Activated T-helper 9 cell treated with anti-CD3 and anti-CD28 coated beads, Interleukin-2, amount 50 U/mL, for 16 hours (primary cell): ENCODE data around the gene TBX5.

Experiments
- DNase-seq: peaks from one replicate; pipeline ENCODE4 v3.0.0-alpha.2; 2020; ENCODE audit warnings: low read depth

The TBX5 gene

DNA sequence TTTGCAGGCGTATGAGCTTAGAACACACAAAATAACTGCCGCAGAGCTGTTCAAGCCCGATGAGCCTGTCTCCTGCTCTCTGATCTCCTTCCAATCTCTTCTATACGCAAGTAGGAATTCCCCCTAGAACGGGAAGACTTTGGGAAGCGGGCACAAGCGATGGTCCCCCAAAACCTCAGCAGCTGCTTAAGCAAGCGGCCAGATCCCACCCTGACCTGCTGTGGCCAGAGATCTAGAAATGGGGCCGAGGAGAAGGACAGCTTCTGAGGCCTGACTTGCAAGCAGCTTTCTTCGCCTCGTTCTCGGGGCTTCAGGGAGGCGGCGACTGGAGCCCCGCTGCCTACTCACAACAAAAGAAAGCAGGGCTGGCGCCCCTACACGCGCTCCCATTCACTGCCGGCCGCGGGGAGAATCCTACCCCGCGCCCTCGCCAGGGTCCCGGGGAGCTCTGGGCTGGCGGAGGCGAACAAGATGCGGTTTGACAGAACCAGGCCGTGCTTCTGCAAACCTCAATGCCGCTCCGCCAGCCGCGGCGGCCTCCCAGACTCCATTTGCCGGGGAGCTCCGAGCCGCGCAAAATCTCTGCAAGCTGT, 922 bp downstream of the TBX5 start:
- no peak for DNase-seq

DNA sequence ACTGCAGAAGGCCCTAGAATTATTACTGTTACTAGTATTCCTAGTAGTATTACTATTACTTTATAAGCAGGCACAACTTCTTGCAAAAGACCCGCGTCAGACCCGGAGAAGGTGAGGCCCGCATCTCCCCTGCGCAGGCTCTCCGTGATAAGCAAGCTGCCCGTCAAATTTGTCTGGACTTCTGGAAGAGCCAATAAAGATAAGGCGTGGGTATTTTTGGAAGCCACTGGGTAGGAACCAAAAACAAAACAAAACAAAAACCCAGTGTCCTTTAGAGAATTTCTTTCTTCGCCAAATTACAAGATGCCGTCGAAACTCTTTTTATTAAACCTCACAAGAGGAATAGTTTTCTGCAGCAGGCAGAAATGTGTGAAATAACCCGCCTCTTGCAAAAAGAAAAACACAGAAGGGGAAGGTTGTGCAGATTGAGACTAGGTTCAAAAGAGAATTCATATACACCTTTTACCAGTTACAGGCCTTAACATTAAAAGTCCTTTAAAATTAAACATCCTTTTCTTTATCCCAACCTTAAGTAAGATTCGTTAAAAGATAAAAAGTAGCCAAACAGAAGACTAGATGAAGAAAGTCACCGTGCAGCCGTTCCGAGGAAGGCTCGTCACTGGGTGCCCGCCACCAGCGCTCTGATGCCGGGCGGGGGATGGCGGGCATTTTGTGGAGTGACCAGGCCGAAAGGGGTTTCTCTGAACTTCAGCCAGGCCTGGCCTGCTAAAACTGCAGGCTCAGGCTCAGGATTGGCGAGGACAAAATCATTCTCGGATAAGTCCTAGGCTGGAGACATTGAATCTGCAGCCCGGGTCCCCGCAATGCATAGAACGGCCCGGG, 1.6 kb downstream of the TBX5 start:
- DNase-seq, result no peak

GRCh38 chr12:114403690-114404066, 2.3 kb downstream of the TBX5 start:
- DNase-seq, result no peak

DNA sequence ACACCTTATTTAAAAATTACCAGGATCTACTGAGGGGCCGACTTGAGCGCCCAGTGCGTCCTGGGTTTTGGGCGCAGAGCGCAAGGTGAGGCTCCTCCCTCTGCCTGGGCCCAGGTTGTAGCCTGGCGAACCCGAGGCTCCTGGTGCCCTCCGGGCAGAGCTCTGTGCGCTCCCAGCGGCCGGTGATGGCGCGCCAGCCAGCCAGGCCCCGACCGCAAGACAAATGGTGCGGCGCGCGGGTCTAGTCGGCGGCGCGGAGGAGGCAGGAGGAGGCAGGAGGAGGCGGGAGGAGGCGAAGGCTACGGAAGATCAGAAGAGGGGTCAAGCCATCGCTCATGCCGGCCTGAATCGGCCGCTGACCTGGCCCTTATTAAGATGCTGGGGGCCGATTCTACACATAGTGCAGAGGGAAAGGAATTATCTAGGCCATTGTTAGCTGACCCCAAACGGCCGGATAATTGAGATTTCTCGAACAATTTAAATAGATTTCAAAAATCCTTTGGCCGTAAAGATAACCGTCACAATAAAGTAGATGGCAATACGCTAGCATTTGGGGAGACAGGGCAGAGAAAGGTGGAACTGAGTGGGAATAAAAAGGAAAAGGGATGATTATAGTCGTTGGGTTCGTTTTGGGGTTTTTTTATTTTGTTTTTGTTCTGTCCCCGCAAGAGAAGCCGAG, 2.8 kb downstream of the TBX5 start:
- DNase-seq, result no peak

DNA sequence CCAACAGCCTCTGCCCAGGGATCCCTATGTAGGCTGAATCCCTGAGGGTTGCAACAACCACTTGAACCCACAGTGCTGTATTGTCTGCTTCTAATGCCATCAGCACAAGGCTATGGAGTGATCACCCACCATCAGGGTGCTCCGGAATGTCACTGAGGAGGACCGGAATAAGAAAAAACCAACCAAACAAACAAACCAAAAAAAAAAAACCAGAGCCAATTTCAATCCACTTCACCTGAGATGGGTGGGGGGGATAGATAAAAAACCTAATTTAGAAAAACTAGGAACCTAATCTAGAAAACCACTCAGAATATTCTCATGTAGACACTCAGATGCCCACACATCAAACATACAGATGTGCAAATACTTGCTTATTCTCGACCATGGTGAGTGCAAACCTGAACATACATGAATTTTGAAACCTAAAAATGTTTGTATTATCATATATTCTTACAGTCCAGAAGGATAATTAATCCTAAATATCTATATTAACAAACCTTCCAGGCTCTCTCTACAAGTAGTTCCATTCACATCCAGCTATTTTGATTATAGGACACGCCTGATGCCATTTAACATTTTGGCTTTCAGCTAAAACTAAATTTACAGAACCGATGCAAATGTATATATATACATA, 3.7 kb downstream of the TBX5 start:
- DNase-seq, result no peak

GRCh38 chr12:114401328-114402083, 4.4 kb downstream of the TBX5 start:
- no peak for DNase-seq

- no peak for DNase-seq
Observed at GRCh38 chr12:114400925-114401324, 5.0 kb downstream of the TBX5 start.

- DNase-seq, result no peak
Observed at GRCh38 chr12:114400361-114400811, 5.6 kb downstream of the TBX5 start.

GRCh38 chr12:114399664-114400211, 6.2 kb downstream of the TBX5 start:
- no peak for DNase-seq

DNA sequence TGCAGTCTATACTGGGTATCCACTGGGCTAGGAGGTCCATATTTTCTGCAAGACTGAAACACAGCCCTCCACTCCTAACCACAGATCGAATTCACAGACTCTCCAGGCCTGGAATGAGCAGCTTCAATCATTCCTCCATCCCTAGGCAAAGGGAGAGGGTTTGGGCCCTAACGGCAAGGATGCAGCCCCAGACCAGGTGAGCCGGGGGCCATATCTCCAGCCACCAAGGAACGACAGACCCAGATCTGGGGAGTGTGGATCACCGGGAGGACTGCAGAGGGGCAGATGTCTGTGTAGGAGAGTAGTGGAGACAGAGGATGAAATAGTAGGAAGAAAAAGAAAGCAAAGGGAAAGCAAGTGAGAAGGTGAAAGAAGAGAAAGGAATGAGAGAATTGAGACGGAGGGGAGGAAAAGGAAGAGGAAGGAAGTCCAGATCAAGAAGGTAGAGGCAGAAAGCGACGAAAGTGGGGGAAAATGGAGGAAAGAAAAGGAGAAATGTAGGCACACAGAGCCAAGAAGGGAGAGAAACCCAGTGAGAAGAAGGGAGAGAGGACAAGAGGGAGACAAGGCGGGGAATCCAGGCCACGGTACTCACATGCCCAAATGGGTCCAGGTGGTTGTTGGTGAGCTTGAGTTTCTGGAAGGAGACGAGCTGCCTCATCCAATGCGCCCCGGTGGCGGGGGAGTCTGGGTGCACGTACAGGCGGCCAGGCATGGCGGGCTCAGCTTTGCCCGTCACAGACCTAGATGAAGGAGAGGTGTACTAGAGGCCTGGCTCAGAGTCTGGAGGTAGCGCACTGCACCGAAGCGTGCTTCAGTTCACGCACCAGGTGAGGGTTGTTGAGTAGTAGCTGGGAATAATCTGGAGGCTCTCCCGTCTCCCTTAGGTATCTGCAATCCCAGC, 7.7 kb downstream of the TBX5 start:
- DNase-seq, result no peak

DNA sequence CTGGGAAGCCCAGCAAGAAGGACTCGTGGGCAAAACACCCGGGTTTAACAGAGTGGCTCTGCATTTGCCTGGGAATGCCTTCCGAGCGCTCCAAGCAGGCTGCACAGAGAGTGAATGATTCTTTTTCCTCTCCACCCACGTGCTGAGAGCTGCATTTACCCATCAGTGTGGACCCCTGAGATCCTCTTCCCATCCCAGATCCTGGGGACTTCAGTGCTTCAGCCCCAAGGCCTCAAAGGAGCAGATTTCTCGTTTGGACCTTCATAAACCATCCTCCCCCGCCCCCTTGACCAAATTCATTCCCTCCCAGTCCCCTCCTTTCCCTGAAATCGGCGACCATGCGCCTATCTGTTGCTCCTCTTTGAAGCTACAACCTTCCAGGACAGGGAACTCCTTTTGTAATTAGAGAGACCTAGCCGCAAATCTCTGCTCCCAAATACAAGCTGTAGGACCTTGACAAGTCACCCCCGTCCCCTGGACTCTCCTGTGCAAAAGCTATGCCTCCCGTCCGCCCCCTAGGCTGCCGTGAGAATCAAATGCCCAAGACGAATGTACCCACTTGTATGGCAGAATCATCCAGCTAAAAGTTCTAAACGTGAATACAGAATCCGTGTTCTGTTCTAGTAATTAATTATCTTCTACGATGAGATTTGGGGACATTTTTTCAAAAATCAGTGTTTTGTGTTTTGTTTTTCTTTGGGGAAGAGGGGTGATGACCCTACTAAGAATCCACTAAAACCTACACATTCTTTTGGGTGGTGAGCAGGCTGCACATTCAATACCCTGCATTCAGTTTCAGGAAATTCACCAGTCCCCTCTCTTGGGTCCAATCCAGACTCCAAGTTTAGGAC, 8.8 kb downstream of the TBX5 start:
- DNase-seq, result no peak

- no peak for DNase-seq
Observed at GRCh38 chr12:114396153-114396868, 9.6 kb downstream of the TBX5 start.

GRCh38 chr12:114395755-114396152, 10.2 kb downstream of the TBX5 start:
- no peak for DNase-seq

- DNase-seq, result no peak
Observed at GRCh38 chr12:114395233-114395632, 10.7 kb downstream of the TBX5 start.

GRCh38 chr12:114393569-114393968, 12.4 kb downstream of the TBX5 start:
- no peak for DNase-seq

- DNase-seq, result no peak
Observed at GRCh38 chr12:114392909-114393308, 13.0 kb downstream of the TBX5 start.

DNA sequence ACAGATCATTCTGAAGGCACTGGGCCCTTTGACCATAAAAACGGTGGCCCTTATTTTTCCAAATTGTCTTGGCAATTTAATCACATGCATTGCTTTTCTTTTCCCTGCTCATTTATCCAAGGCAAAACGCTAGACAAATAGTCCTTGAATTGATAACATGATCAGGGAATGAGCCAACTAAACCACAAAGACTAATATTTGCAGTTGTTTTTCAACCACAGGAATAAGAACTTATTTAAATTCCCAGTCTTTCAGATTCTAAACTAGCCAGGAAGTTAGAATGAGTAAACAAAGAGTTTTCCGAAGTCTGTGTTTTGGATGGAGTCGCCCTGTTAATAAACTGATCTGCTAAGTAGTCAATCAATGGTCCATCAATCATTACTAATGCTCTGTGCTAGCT, 14.9 kb downstream of the TBX5 start:
- DNase-seq, result no peak

DNA sequence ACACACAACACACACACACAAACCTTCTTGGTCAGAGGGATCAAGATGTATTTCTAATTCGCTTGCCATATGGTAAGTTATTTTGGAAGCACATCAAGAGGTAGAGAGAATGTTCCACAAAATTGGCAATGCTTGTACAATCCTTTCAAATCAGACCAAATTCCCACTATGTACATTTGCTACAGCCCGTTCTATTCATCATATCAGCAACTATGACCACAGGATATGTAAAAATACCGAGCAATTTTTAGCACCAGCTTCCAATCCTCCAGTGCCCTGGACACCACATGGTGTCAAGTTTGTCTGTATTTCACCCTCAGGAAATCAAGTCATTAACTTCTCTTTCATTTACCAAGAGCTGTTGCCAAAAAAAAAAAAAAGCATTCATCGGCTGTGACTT, 21.2 kb downstream of the TBX5 start:
- no peak for DNase-seq

DNA sequence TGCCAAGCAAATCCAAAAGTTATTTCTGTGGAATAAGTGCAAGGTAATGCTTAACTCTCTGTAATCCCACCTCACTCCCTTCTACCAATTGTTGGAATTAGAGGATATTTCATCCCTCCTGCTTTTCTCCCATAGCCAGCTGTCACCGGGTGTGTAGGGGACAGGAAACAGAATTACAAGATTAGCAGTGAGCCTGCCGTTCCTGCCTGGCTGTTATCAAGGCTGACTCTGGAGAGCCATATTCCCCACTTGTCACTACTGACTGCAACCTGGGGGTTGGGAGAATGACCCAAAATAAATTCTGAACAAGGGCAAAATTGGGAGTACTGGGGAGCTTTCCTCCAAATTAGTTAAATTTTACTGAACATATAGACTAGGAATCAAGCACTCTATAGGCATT, 24.8 kb downstream of the TBX5 start:
- no peak for DNase-seq
